C4-2B (cell line): ENCODE results near the gene PDRG1.

ENCODE experiments used
- ZFX ChIP-seq: fragments of 450-650 bp; IDR thresholded peaks from 2 replicates; pipeline ENCODE4 v1.6.1; 2017
- TF ChIP-seq, protein P1 (sequence below): fragments of 450-650 bp; conservative IDR thresholded peaks from 2 replicates; pipeline ENCODE4 v1.5.1; 2017; ENCODE audit warnings: mild to moderate bottlenecking

- TF ChIP-seq, protein P1, sequence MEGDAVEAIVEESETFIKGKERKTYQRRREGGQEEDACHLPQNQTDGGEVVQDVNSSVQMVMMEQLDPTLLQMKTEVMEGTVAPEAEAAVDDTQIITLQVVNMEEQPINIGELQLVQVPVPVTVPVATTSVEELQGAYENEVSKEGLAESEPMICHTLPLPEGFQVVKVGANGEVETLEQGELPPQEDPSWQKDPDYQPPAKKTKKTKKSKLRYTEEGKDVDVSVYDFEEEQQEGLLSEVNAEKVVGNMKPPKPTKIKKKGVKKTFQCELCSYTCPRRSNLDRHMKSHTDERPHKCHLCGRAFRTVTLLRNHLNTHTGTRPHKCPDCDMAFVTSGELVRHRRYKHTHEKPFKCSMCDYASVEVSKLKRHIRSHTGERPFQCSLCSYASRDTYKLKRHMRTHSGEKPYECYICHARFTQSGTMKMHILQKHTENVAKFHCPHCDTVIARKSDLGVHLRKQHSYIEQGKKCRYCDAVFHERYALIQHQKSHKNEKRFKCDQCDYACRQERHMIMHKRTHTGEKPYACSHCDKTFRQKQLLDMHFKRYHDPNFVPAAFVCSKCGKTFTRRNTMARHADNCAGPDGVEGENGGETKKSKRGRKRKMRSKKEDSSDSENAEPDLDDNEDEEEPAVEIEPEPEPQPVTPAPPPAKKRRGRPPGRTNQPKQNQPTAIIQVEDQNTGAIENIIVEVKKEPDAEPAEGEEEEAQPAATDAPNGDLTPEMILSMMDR, result no peak
- no peak for TF ChIP-seq ZFX
Measured at GRCh38 chr20:31968291-31969126, 16.7 kb upstream of the PDRG1 start.
